HepG2 (cell line): ENCODE results near the gene OSGEPL1. TPM values are rescaled to one million over a fixed set of nuclear protein-coding genes. Genes with fewer than 3 reads are reported as not detected.
A peak's percentile ranks its signal among the peaks of the same experiment; 100 is the strongest.

Source experiments
- ATAC-seq: fragments of 200-7000 bp; cut with Tn5 transposase; 3 replicates; pipeline ENCODE4 v1.9.1; 2020; ENCODE audit warnings: mild to moderate bottlenecking, moderate library complexity
- BruUV-seq: library from RNA; stranded (reverse); fragments of 400-500 nt; replicated peaks from 2 replicates; lab custom pipeline; 2021; lab: Mats Ljungman, UMichigan
- CTCF ChIA-PET: fragments of 300-600 bp; formaldehyde crosslinking; extraction: SDS; loops from one replicate; lab custom pipeline; 2021; ENCODE audit warnings: low total read pairs, inconsistent platforms, low intra/inter-chr PET ratio; lab: Yijun Ruan, JAX
- POLR2A ChIA-PET: fragments of 350-600 bp; sonication (Branson Sonifier 250); formaldehyde crosslinking; loops from one replicate; lab custom pipeline; 2020; ENCODE audit warnings: antibody characterized with exemption, inconsistent platforms; lab: Yijun Ruan, JAX
- DNase-seq: peaks from one replicate; pipeline ENCODE4 v3.0.0-alpha.2; 2015; ENCODE audit warnings: low spot score
- FAIRE-seq: peaks from 3 replicates; lab custom pipeline; 2011; peaks lifted over from hg19 to GRCh38; lab: Jason Lieb, UNC
- H2AFZ ChIP-seq: one replicate; pipeline ENCODE4 v1.6.1; 2011; ENCODE audit warnings: low read length, inconsistent platforms
- H3K27ac ChIP-seq: fragments of 300-600 bp; 3 replicates; pipeline ENCODE4 v1.8.0; 2011; ENCODE audit warnings: mixed run types, mild to moderate bottlenecking, mixed read lengths, low read length, inconsistent platforms; ENCODE audit not compliant: insufficient read depth; ENCODE audit errors: extremely low read length
- H3K27me3 ChIP-seq, 2 experiments: fragments of 200-600 bp in 1 of 2; 2 replicates in 1 of 2; 3 replicates in 1 of 2; pipeline versions ENCODE4 v1.6.0 to v1.8.0; 2011; ENCODE audit warnings: low read length in 2 of 2, mild to moderate bottlenecking in 2 of 2, moderate library complexity in 2 of 2, inconsistent platforms in 1 of 2; ENCODE audit not compliant: insufficient read depth in 2 of 2, control insufficient read depth in 1 of 2
- H3K36me3 ChIP-seq, 2 experiments: fragments of 200-600 bp in 1 of 2; replicated peaks in 1 of 2; 2 replicates in 1 of 2; 3 replicates in 1 of 2; pipeline versions ENCODE4 v1.5.1 to v1.8.0; 2011; ENCODE audit warnings: low read length in 2 of 2, inconsistent platforms in 1 of 2; ENCODE audit not compliant: insufficient read depth in 2 of 2, control insufficient read depth in 1 of 2
- H3K4me1 ChIP-seq: 2 replicates; pipeline ENCODE4 v1.5.1; 2012; ENCODE audit warnings: low read length, inconsistent platforms; ENCODE audit not compliant: insufficient read depth
- H3K4me2 ChIP-seq: 2 replicates; pipeline ENCODE4 v1.6.0; 2011; ENCODE audit warnings: low read depth, low read length, inconsistent platforms
- H3K4me3 ChIP-seq, 3 experiments: fragments of 200-600 bp in 1 of 3; sonication (generic), shearing (Covaris generic) in 1 of 3; replicated peaks in 1 of 3; 2 replicates each; pipeline ENCODE4 v1.5.1; 2011 to 2016; ENCODE audit warnings: low read length in 3 of 3, inconsistent platforms in 2 of 3, low read depth in 2 of 3, mild to moderate bottlenecking in 2 of 3, control low read depth in 1 of 3, mixed read lengths in 1 of 3; ENCODE audit not compliant: insufficient read depth in 1 of 3
- H3K79me2 ChIP-seq: one replicate; pipeline ENCODE4 v1.6.1; 2011; ENCODE audit warnings: low read length, inconsistent platforms; ENCODE audit not compliant: insufficient read depth
- H3K9ac ChIP-seq: 2 replicates; pipeline ENCODE4 v1.6.0; 2011; ENCODE audit warnings: mild to moderate bottlenecking, low read depth, low read length, inconsistent platforms; ENCODE audit not compliant: insufficient read depth
- H3K9me3 ChIP-seq: 2 replicates; pipeline ENCODE4 v1.5.1; 2012; ENCODE audit warnings: mild to moderate bottlenecking, low read length
- H4K20me1 ChIP-seq: 2 replicates; pipeline ENCODE4 v1.6.0; 2011; ENCODE audit warnings: inconsistent platforms, mild to moderate bottlenecking, low read length, moderate library complexity; ENCODE audit not compliant: insufficient read depth
- CSRNP1 ChIP-seq: sonication (generic); formaldehyde crosslinking; IDR thresholded peaks from 2 replicates; pipeline ENCODE4 v1.8.1; 2023; ENCODE audit warnings: mild to moderate bottlenecking, missing genetic modification reagents
- DR1 ChIP-seq: sonication (generic); formaldehyde crosslinking; IDR thresholded peaks from 2 replicates; pipeline ENCODE4 v1.8.0; 2021; ENCODE audit warnings: mild to moderate bottlenecking, missing genetic modification reagents, inconsistent platforms
- ELF3 ChIP-seq: IDR thresholded peaks from 2 replicates; pipeline ENCODE4 v1.6.1; 2016; ENCODE audit warnings: missing genetic modification reagents, missing compliant biosample characterization
- ESRRA ChIP-seq: sonication (generic); formaldehyde crosslinking; IDR thresholded peaks from 2 replicates; pipeline ENCODE4 v1.5.1; 2020; ENCODE audit warnings: mild to moderate bottlenecking, low read depth, missing genetic modification reagents
- GMEB1 ChIP-seq: sonication (generic); formaldehyde crosslinking; IDR thresholded peaks from 2 replicates; pipeline ENCODE4 v1.5.1; 2020; ENCODE audit warnings: missing genetic modification reagents, mild to moderate bottlenecking, borderline replicate concordance
- HOXA9 ChIP-seq: sonication (generic); formaldehyde crosslinking; IDR thresholded peaks from 2 replicates; pipeline ENCODE4 v1.8.1; 2022; ENCODE audit warnings: missing genetic modification reagents, mild to moderate bottlenecking, moderate library complexity, borderline replicate concordance
- KMT2B ChIP-seq: IDR thresholded peaks from 2 replicates; pipeline ENCODE4 v1.6.1; 2016; ENCODE audit warnings: missing genetic modification reagents, missing compliant biosample characterization
- MAFF ChIP-seq: IDR thresholded peaks from 2 replicates; pipeline ENCODE4 v1.6.1; 2011; ENCODE audit warnings: low read depth, low read length, improper control_type of control experiment
- MTA3 ChIP-seq: sonication (generic); formaldehyde crosslinking; IDR thresholded peaks from 2 replicates; pipeline ENCODE4 v1.4.0; 2020; ENCODE audit warnings: missing genetic modification reagents
- NR3C1 ChIP-seq: sonication (generic); formaldehyde crosslinking; IDR thresholded peaks from 2 replicates; pipeline ENCODE4 v1.4.0; 2020; ENCODE audit warnings: missing genetic modification reagents
- ONECUT2 ChIP-seq: sonication (generic); formaldehyde crosslinking; IDR thresholded peaks from 2 replicates; pipeline ENCODE4 v1.4.0; 2020; ENCODE audit warnings: missing genetic modification reagents
- POLR2AphosphoS5 ChIP-seq: IDR thresholded peaks from 2 replicates; pipeline ENCODE4 v1.6.1; 2012; ENCODE audit warnings: low read depth, low read length
- PRPF4 ChIP-seq: fragments of 200-400 bp; formaldehyde crosslinking; IDR thresholded peaks from 2 replicates; pipeline ENCODE4 v1.6.1; 2016; ENCODE audit warnings: low read length, low read depth; ENCODE audit not compliant: poor library complexity, severe bottlenecking
- SIN3B ChIP-seq: fragments of 150-350 bp; IDR thresholded peaks from 2 replicates; pipeline ENCODE4 v1.6.1; 2014; ENCODE audit warnings: low read length
- ZBTB3 ChIP-seq: sonication (generic); formaldehyde crosslinking; IDR thresholded peaks from 2 replicates; pipeline ENCODE4 v1.4.0; 2020; ENCODE audit warnings: low read depth, mild to moderate bottlenecking, moderate library complexity, missing genetic modification reagents, borderline replicate concordance
- ZBTB7A ChIP-seq: sonication (generic); formaldehyde crosslinking; IDR thresholded peaks from 2 replicates; pipeline ENCODE4 v1.8.0; 2022; ENCODE audit warnings: mild to moderate bottlenecking, missing genetic modification reagents
- ZFP62 ChIP-seq: sonication (generic); formaldehyde crosslinking; IDR thresholded peaks from 2 replicates; pipeline ENCODE4 v1.4.0; 2020; ENCODE audit warnings: missing genetic modification reagents
- ZNF17 ChIP-seq: sonication (generic); formaldehyde crosslinking; IDR thresholded peaks from 2 replicates; pipeline ENCODE4 v1.5.0; 2020; ENCODE audit warnings: mild to moderate bottlenecking, missing genetic modification reagents
- ZNF260 ChIP-seq: sonication (generic); formaldehyde crosslinking; IDR thresholded peaks from 2 replicates; pipeline ENCODE4 v1.4.0; 2020; ENCODE audit warnings: missing genetic modification reagents, low read depth, mild to moderate bottlenecking, borderline replicate concordance
- ZNF547 ChIP-seq: sonication (generic); formaldehyde crosslinking; IDR thresholded peaks from 2 replicates; pipeline ENCODE4 v1.5.1; 2020; ENCODE audit warnings: mild to moderate bottlenecking, missing genetic modification reagents
- ZNF597 ChIP-seq: sonication (generic); formaldehyde crosslinking; IDR thresholded peaks from 2 replicates; pipeline ENCODE4 v1.5.0; 2020; ENCODE audit warnings: missing genetic modification reagents
- ZNF709 ChIP-seq: sonication (generic); formaldehyde crosslinking; IDR thresholded peaks from 2 replicates; pipeline ENCODE4 v1.5.0; 2020; ENCODE audit warnings: mild to moderate bottlenecking, missing genetic modification reagents
- ZNF720 ChIP-seq: sonication (generic); formaldehyde crosslinking; IDR thresholded peaks from 2 replicates; pipeline ENCODE4 v1.4.0; 2020; ENCODE audit warnings: missing genetic modification reagents
- WGBS: methylation state at CpG from one replicate; pipeline ENCODE4 v1.1.6; 2017; ENCODE audit warnings: low lambda C conversion rate; 5-methylcytosine and 5-hydroxymethylcytosine counted together
- in situ Hi-C: cut with HindIII; loops from 2 replicates; pipeline ENCODE4 v1.10.0; 2017; ENCODE audit warnings: low pct_unique_long_range_greater_than_20kb; ENCODE audit not compliant: extremely low pct_ligation_motif_present
- intact Hi-C: fragments of 100-400 bp; cut with micrococcal nuclease; formaldehyde crosslinking; loops from one replicate; pipeline ENCODE4 v1.10.0; 2022; ENCODE audit not compliant: unreplicated experiment
- polyA plus RNA-seq, 8 experiments: library from polyadenylated mRNA; depleted of rRNA in 3 of 8; stranded (reverse) in 7 of 8; unstranded in 1 of 8; fragments of >200 nt; fragmentation: Illumina TruSeq in 4 of 8; extraction: Trizol in 4 of 8; gene quantifications; 2 replicates each; pipeline versions ENCODE4 v1.2.1 to v1.2.3, GENCODE V29; 2011 to 2016; ENCODE audit warnings: low read depth in 4 of 8, missing spikeins in 1 of 8, mixed read lengths in 1 of 8; ENCODE audit not compliant: insufficient read depth in 1 of 8
- total RNA-seq, 5 experiments: library from RNA; depleted of rRNA; stranded (reverse); fragments of >200 nt; fragmentation: Illumina TruSeq; extraction: Trizol; gene quantifications; 2 replicates each; pipeline ENCODE4 v1.2.3, GENCODE V29; 2016; ENCODE audit warnings: low read depth in 1 of 5

Gene OSGEPL1
- total and polyA plus RNA-seq, 2 of the 13 experiments (the other 11 are each of a cell fraction or from before 2014, with no cell fraction given) = 10.2 to 10.8 TPM

GRCh38 chr2:189783451-189783926 is 20.9 kb upstream of the OSGEPL1 start:
- peak overlapping the region; percentile 85 for H2AFZ ChIP-seq
- no peaks in the 10 kb centered on the region; the same call in 1 of the 2 replicates for H4K20me1 ChIP-seq
- peak; percentile 41 for ATAC-seq
- in situ Hi-C loops = no loop called here
- peaks cover 7 to 23% of the 10 kb centered on the region in 2 experiments for H3K36me3 ChIP-seq
- 1% methylated on average over 13 of the region's 17 CpGs for WGBS
- H3K4me2 ChIP-seq = peak overlapping the region; percentile 84
- BruUV-seq = no TSS peak
- H3K79me2 ChIP-seq = peaks cover 65% of the 10 kb centered on the region
- peak overlapping the region; percentile 96 for H3K9ac ChIP-seq
- FAIRE-seq = no peak
- peak overlapping the region; percentile 79 to 83 (median 81) for H3K4me3 ChIP-seq
- DNase-seq = peak; percentile 44
- H3K27me3 ChIP-seq = no peaks in the 10 kb centered on the region; a peak in 1 of 5 replicates
- intact Hi-C loops = loop anchor here (5.0 kb wide), 1 partner anchor 341 kb away; the partner anchor contains the start of gene WDR75
- H3K4me1 ChIP-seq = peaks cover 36% of the 10 kb centered on the region
- peak overlapping the region; percentile 94 for H3K27ac ChIP-seq
- CTCF ChIA-PET = no interaction called here
- no peaks in the 10 kb centered on the region for H3K9me3 ChIP-seq
- POLR2A ChIA-PET = interaction anchor here (0.9 to 2.8 kb wide), 16 partner anchors 10 to 536 kb away, joined by 3 to 51 read pairs (median 5); partner anchors contain the start of genes ASNSD1, HIBCH, OSGEPL1 and WDR75
- TF ChIP-seq KMT2B (CRISPR knock-in tag) (no peak), ZFP62 (no peak), ZNF597 (no peak), ZNF720 (CRISPR knock-in tag) (no peak), MTA3 (CRISPR knock-in tag) (no peak), ESRRA (CRISPR knock-in tag) (0 out of 2 replicates have a peak, but pooled peaks have one; percentile 54), ZNF547 (CRISPR knock-in tag) (no peak), ZBTB3 (CRISPR knock-in tag) (no peak), POLR2AphosphoS5 (no peak), PRPF4 (no peak), ONECUT2 (CRISPR knock-in tag) (no peak), SIN3B (no peak), NR3C1 (CRISPR knock-in tag) (no peak), GMEB1 (CRISPR knock-in tag) (no peak), ZBTB7A (CRISPR knock-in tag) (no peak), HOXA9 (CRISPR knock-in tag) (peak; percentile 62; the same call in 1 of the 2 replicates), MAFF (no peak), ZNF709 (CRISPR knock-in tag) (no peak), ZNF260 (CRISPR knock-in tag) (no peak), DR1 (CRISPR knock-in tag) (no peak), ZNF17 (CRISPR knock-in tag) (0 out of 2 replicates have a peak, but pooled peaks have one; percentile 86), CSRNP1 (CRISPR knock-in tag) (no peak; the same call in 1 of the 2 replicates), ELF3 (CRISPR knock-in tag) (no peak)
